Activated CD4-positive, alpha-beta memory T cell treated with anti-CD3 and anti-CD28 coated beads, Interleukin-2, amount 10 ng/mL, durations not matched to agents 7 days and 5 days (primary cell): Measurements from ENCODE around the gene CBX1. TPM values are rescaled to one million over a fixed set of nuclear protein-coding genes. Genes with fewer than 3 reads are reported as not detected.
A peak's percentile ranks its signal among the peaks of the same experiment; 100 is the strongest.

Experiments
- CTCF ChIA-PET: fragments of 350-600 bp; sonication (Branson Sonifier 250); formaldehyde crosslinking; loops from one replicate; lab custom pipeline; 2021; ENCODE audit warnings: antibody characterized with exemption, inconsistent platforms; lab: Charles Lee
- POLR2A ChIA-PET: fragments of 350-600 bp; sonication (Branson Sonifier 250); formaldehyde crosslinking; loops from one replicate; lab custom pipeline; 2021; ENCODE audit warnings: antibody characterized with exemption; lab: Charles Lee
- DNase-seq: peaks from one replicate; pipeline ENCODE4 v3.0.0-alpha.2; 2020
- H3K27ac Mint-ChIP-seq: one replicate; pipeline ENCODE4 v1.8.0; 2021; ENCODE audit warnings: mild to moderate bottlenecking, mixed read lengths
- H3K27me3 Mint-ChIP-seq: one replicate; pipeline ENCODE4 v1.8.0; 2021; ENCODE audit warnings: mixed read lengths
- H3K36me3 Mint-ChIP-seq: one replicate; pipeline ENCODE4 v1.8.0; 2021; ENCODE audit warnings: low read depth, mixed read lengths
- H3K4me1 Mint-ChIP-seq: one replicate; pipeline ENCODE4 v1.8.0; 2021; ENCODE audit warnings: mixed read lengths
- H3K4me3 Mint-ChIP-seq: one replicate; pipeline ENCODE4 v1.8.0; 2021; ENCODE audit warnings: mild to moderate bottlenecking, mixed read lengths
- H3K9me3 Mint-ChIP-seq: one replicate; pipeline ENCODE4 v1.8.0; 2021; ENCODE audit warnings: mixed read lengths
- total RNA-seq, 2 experiments: library from RNA; stranded (reverse); gene quantifications; one replicate each; pipeline ENCODE4 v1.2.3, GENCODE V29; 2021

The CBX1 gene
- total RNA-seq = 10 to 100 TPM; 48.3 to 50.8 TPM

GRCh38 chr17:48101012-48101720, at the start of gene CBX1:
TSS of gene CBX1 (minus strand) at chr17:48101478. CDS start at chr17:48077004, 24,474 bp downstream.
- Mint-ChIP-seq H3K27ac (peak within 1 kb of the TSS; percentile 85), H3K36me3 (peaks cover 20% of the 10 kb centered on the region), H3K9me3 (peaks cover 8% of the 10 kb centered on the region), H3K27me3 (no peaks in the 10 kb centered on the region), H3K4me3 (peak within 1 kb of the TSS; percentile 94), H3K4me1 (peaks cover 57% of the 10 kb centered on the region)
- ChIA-PET POLR2A (interaction anchor here (0.7 to 2.4 kb wide), 10 partner anchors 10 to 160 kb away, joined by 3 to 12 read pairs (median 3); partner anchors contain the start of genes CDK5RAP3, NFE2L1 and PNPO), CTCF (interaction anchor here (0.6 to 1.8 kb wide), 5 partner anchors 21 to 950 kb away, joined by 3 to 4 read pairs (median 3); no protein-coding TSS in a partner anchor)
- DNase-seq = peak; percentile 95

- no peak for DNase-seq
- no peaks in the 10 kb centered on the region for H3K4me1 Mint-ChIP-seq
- H3K9me3 Mint-ChIP-seq = no peaks in the 10 kb centered on the region
- no peak overlapping the region for H3K27ac Mint-ChIP-seq
- no peak overlapping the region for H3K4me3 Mint-ChIP-seq
- H3K27me3 Mint-ChIP-seq = no peaks in the 10 kb centered on the region
- CTCF ChIA-PET = no interaction called here
- POLR2A ChIA-PET = no interaction called here
- peaks cover 33% of the 10 kb centered on the region for H3K36me3 Mint-ChIP-seq
Measured at GRCh38 chr17:48150597-48151001, 49.3 kb upstream of the CBX1 start.

GRCh38 chr17:48149787-48150463, 48.6 kb upstream of the CBX1 start:
- no peak overlapping the region for H3K4me3 Mint-ChIP-seq
- H3K9me3 Mint-ChIP-seq = no peaks in the 10 kb centered on the region
- CTCF ChIA-PET = no interaction called here
- peaks cover 33% of the 10 kb centered on the region for H3K36me3 Mint-ChIP-seq
- POLR2A ChIA-PET = no interaction called here
- DNase-seq = no peak
- H3K27me3 Mint-ChIP-seq = no peaks in the 10 kb centered on the region
- no peak overlapping the region for H3K27ac Mint-ChIP-seq
- H3K4me1 Mint-ChIP-seq = no peaks in the 10 kb centered on the region

GRCh38 chr17:48148854-48149786, 47.8 kb upstream of the CBX1 start:
- CTCF ChIA-PET = no interaction called here

GRCh38 chr17:48148029-48148770, 46.9 kb upstream of the CBX1 start:
- Mint-ChIP-seq H3K36me3 (peaks cover 36% of the 10 kb centered on the region), H3K4me1 (no peaks in the 10 kb centered on the region), H3K27ac (no peak overlapping the region), H3K4me3 (no peak overlapping the region), H3K27me3 (no peaks in the 10 kb centered on the region), H3K9me3 (no peaks in the 10 kb centered on the region)
- ChIA-PET POLR2A (no interaction called here), CTCF (interaction anchor here (1.1 kb wide), 1 partner anchor 8 kb away, joined by 3 read pairs; no protein-coding TSS in a partner anchor)
- DNase-seq = no peak

More at GRCh38 chr17:48148854-48149786, 47.8 kb upstream of the CBX1 start:
- no peaks in the 10 kb centered on the region for H3K9me3 Mint-ChIP-seq
- peaks cover 34% of the 10 kb centered on the region for H3K36me3 Mint-ChIP-seq
- no peak overlapping the region for H3K27ac Mint-ChIP-seq
- no peak for DNase-seq
- POLR2A ChIA-PET = no interaction called here
- no peak overlapping the region for H3K4me3 Mint-ChIP-seq
- H3K27me3 Mint-ChIP-seq = no peaks in the 10 kb centered on the region
- no peaks in the 10 kb centered on the region for H3K4me1 Mint-ChIP-seq

GRCh38 chr17:48144976-48145798, 43.9 kb upstream of the CBX1 start:
- ChIA-PET POLR2A (no interaction called here), CTCF (no interaction called here)
- Mint-ChIP-seq H3K27ac (no peak overlapping the region), H3K4me1 (peaks cover 5% of the 10 kb centered on the region), H3K4me3 (no peak overlapping the region), H3K9me3 (no peaks in the 10 kb centered on the region), H3K27me3 (no peaks in the 10 kb centered on the region), H3K36me3 (peaks cover 41% of the 10 kb centered on the region)
- no peak for DNase-seq

- Mint-ChIP-seq H3K4me1 (peaks cover 7% of the 10 kb centered on the region), H3K9me3 (no peaks in the 10 kb centered on the region), H3K4me3 (no peak overlapping the region), H3K36me3 (peaks cover 47% of the 10 kb centered on the region), H3K27me3 (no peaks in the 10 kb centered on the region), H3K27ac (no peak overlapping the region)
- POLR2A ChIA-PET = no interaction called here
- CTCF ChIA-PET = no interaction called here
- no peak for DNase-seq
Measured at GRCh38 chr17:48144231-48144630, 43.0 kb upstream of the CBX1 start.

GRCh38 chr17:48143629-48144028, 42.4 kb upstream of the CBX1 start:
- Mint-ChIP-seq H3K9me3 (no peaks in the 10 kb centered on the region), H3K4me1 (peaks cover 7% of the 10 kb centered on the region), H3K36me3 (peaks cover 44% of the 10 kb centered on the region), H3K4me3 (no peak overlapping the region), H3K27me3 (no peaks in the 10 kb centered on the region), H3K27ac (no peak overlapping the region)
- ChIA-PET POLR2A (interaction anchor here (1.0 kb wide), 2 partner anchors 10 to 16 kb away, joined by 3 to 7 read pairs; no protein-coding TSS in a partner anchor), CTCF (interaction anchor here (1.2 kb wide), 1 partner anchor 10 kb away, joined by 3 read pairs; no protein-coding TSS in a partner anchor)
- no peak for DNase-seq

GRCh38 chr17:48139944-48140343, 38.7 kb upstream of the CBX1 start:
- Mint-ChIP-seq H3K27me3 (no peaks in the 10 kb centered on the region), H3K27ac (no peak overlapping the region), H3K36me3 (peaks cover 36% of the 10 kb centered on the region), H3K4me1 (peaks cover 7% of the 10 kb centered on the region), H3K9me3 (no peaks in the 10 kb centered on the region), H3K4me3 (no peak overlapping the region)
- ChIA-PET CTCF (interaction anchor here (0.8 to 1.1 kb wide), 2 partner anchors 44 to 495 kb away, joined by 3 to 4 read pairs; no protein-coding TSS in a partner anchor), POLR2A (no interaction called here)
- DNase-seq = no peak

- Mint-ChIP-seq H3K36me3 (peaks cover 31% of the 10 kb centered on the region), H3K4me1 (peaks cover 7% of the 10 kb centered on the region)
- POLR2A ChIA-PET = no interaction called here
Measured at GRCh38 chr17:48137656-48138055, 36.4 kb upstream of the CBX1 start.

GRCh38 chr17:48134912-48135480, 33.7 kb upstream of the CBX1 start:
- CTCF ChIA-PET = interaction anchor here (1.6 to 1.8 kb wide), 2 partner anchors 24 to 55 kb away, joined by 5 to 10 read pairs; no protein-coding TSS in a partner anchor
- H3K4me1 Mint-ChIP-seq = peaks cover 1% of the 10 kb centered on the region
- peaks cover 22% of the 10 kb centered on the region for H3K36me3 Mint-ChIP-seq
- POLR2A ChIA-PET = interaction anchor here (0.5 kb wide), 1 partner anchor 21 kb away, joined by 3 read pairs; no protein-coding TSS in a partner anchor
- DNase-seq = no peak
- no peak overlapping the region for H3K27ac Mint-ChIP-seq
- no peak overlapping the region for H3K4me3 Mint-ChIP-seq
- no peaks in the 10 kb centered on the region for H3K9me3 Mint-ChIP-seq
- no peaks in the 10 kb centered on the region for H3K27me3 Mint-ChIP-seq

More at GRCh38 chr17:48137656-48138055, 36.4 kb upstream of the CBX1 start:
- CTCF ChIA-PET = no interaction called here
- Mint-ChIP-seq H3K27ac (no peak overlapping the region), H3K4me3 (no peak overlapping the region), H3K9me3 (no peaks in the 10 kb centered on the region), H3K27me3 (no peaks in the 10 kb centered on the region)
- no peak for DNase-seq
